ENCODE data around the gene PLD1.
"Not testable (repeated sequence)": the region's sequence is repeated elsewhere in the genome, so short reads cannot be mapped to it uniquely, and the experiment has no call there.

Gene PLD1

DNA sequence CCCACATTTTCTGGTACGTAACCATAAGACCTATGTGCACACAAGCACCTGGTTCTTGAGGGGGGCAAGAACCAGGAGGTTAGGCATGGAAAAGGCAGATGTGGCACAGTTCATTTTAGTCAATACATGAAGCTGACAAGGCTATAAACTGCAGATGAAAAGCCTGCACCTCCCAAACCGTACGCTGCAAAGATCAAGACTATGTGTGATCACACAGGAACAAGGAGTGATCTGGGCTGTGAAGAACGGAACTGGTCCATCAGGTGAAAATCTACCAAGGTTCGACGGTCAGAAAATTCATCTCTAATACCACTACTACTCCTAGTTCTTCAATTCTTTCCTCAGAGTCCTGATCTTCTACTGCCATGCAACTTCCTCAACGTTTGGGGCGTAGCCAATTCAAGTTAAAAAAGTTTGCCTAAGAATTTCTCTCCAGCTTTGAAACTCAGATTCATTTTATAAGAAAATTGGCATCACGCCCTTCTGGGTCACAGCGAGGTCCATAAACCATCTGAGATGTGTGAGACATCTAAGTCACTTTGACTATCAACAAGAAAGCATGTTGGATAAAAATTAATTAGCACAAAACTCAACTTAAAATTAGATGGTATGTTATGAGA is 41.9 kb downstream of the PLD1 start:
- FAIRE-seq = no peak

DNA sequence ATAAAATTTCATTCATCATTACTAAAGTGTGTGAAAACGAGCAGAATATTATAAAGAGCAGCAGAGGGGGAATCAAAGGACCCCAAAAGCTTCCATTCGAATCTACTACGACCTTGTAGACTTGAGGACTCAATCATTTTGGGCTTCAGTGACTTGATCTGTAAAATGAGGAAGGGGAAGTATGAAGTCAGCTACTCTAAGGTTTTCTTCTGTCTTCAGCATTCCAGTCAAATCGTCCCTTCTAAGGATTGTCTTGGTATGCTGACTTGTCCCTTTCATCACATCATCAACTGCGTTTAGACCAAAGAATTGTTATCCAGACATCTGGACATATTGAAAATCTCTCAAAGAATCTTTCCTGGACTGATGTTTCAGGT is 44.8 kb downstream of the PLD1 start:
- FAIRE-seq = no peak

DNA sequence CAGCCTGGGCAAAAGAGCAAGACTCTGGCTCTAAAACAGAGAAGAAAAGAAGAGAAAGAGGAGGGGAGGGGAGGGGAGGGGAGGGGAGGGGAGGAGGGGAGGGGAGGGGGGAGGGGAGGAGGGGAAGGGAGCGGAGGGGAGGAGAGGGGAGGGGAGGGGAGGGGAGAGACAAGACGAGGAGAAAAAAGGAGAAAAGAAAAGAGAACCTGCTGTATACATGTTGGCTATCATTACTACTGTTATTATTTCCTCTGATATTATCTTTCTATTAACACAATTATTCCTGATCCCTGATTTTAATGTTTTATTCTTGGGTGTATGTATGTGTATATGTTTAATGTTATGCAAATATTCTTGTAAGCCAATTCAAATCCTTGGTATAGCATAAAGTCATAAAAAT is 46.9 kb downstream of the PLD1 start:
- FAIRE-seq = no peak

DNA sequence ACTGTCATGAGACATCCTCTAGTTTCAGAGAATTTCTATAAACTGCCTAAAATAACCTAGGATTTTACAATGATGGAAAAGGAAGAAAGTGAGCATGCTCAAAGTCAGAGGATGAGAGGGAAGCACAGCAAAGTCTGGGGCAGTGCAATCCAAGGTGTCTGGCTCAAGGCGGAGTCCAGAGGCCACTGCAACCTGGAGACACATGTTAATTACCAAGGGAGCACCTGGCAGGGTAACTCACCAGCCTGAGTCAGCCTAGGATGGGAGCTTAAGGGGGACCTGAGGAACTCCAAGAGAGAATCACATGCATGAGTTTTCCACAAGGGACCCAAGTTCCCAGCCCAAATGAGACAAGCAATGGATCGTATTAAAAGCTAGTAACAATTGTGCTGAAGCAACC is 49.8 kb downstream of the PLD1 start:
- no peak for FAIRE-seq

DNA sequence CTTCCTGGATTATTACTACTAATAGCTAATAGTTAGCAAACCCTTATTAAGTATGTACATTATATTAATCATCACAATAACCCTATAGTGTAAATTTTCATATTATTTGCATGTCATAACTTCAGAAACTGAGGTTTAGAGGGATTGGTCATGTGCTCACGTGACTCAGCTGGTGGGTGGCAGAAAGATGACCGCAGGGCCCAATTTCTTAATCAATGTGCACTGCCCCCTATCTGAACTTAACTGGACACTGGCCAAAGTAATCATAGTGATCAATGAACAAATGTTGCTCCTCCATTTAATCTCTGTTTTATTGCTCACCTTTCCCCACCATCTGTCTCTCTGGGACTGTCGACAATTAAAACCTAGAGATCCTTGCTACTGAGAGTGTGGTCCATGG is 52.2 kb downstream of the PLD1 start:
- FAIRE-seq = no peak

DNA sequence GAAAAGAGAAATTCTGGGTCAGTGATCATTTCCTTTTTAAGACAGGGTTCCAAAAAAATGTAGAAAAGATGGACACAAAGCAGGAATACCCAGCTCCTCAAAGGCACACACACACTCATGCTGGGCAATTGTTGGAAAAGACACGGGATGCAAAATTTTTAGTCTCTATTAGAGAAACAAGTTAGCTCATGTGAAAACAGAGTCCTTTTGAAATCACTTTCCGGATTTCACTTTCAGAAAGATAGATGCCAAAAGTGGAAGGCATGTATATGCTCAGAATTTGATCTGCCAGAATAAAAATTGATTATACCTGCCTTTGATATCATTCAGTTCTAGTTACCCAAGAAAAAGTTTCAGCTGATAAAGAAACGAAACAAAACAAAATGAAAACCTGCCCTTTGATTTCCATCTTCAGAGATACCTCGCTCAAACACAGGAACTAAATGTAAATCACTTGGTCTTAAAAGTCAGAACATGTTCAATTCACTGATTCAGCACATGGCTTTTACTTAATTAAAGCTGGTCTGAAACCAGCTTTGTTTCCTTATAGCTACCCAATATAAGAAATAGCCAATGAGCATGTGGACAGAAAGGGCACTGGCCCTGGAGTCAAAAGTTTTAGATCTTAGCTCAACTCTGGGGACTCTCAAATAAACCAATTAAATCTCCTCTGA is 52.8 kb downstream of the PLD1 start:
- FAIRE-seq = no peak

DNA sequence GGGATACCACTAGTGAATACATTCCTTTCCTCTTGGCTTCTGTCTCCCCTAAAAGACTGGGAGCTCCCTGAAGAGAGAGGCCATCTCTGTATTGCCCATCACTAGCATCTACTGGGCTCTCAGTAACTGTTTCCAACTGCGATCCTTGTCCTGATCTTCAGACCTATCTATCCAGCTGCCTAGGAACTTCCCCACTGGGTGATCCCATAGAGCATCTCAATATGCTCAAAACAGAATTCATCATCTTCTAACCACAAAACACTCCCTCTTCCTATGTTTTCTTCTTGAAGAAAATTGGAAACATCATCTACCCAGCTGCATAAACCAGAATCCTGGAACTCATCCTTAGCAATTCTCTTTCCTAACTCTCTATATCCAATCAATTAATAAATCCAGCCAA is 54.6 kb downstream of the PLD1 start:
- FAIRE-seq = no peak

DNA sequence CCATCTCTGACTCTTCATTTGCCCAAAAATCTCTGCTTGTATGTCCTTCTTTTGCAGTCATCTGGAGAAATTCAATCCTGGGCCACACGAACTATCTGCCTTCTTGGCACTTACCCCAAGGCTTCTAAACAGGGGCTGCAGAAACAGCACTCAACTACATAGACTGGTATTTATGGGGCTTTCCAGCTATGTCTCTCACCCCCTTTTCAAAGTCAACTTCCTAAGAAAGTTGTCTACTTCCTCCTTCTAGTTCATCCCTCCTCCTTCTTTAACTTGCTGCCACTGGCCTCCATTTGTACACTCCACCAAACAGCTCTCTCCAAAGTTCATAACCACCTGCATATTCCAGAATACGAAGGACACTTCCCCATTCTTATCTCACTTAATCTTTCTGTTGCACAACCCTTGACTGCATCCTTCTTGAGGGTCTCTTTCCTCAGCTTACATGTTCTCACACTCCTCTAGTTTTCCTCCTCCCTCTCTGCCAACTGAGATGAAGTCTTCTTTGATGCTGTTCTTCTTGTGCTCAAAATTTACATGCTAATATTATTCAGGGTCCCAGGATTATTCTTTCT is 55.2 kb downstream of the PLD1 start:
- no peak for FAIRE-seq

DNA sequence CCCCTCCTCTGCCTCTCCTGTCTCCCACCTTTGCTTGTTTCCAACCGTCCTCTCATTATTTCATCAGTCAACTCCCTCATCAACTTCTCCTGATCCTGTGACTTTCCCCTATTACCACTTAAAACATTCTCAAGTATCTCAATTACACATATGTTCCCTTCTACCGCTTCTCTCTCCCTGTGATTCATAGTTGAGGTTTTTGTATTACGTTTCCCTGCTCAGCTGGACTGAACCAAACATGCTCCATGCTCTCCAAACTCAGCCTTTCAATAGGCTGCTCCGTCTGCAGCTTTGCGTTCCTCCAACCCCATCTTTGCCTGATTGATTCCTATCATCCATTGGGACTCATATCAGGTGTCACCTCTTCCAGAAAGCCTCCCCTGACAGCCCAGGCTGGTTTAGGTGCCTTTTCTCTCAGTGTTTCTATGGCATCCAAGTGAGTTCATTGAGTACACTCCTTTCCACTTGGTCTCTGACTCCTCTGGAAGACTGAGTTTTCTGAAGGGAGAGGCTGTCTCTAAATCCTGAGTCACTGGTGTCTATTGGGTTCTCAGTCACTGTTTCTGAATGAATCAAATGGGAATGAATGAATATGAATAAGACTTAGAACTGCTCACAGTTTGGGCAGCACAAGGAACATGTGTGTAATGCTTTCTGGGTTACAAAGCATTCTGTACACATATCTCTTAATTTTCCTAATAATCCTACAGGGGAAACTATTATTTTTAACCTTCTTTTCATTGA is 56.4 kb downstream of the PLD1 start:
- FAIRE-seq = no peak

DNA sequence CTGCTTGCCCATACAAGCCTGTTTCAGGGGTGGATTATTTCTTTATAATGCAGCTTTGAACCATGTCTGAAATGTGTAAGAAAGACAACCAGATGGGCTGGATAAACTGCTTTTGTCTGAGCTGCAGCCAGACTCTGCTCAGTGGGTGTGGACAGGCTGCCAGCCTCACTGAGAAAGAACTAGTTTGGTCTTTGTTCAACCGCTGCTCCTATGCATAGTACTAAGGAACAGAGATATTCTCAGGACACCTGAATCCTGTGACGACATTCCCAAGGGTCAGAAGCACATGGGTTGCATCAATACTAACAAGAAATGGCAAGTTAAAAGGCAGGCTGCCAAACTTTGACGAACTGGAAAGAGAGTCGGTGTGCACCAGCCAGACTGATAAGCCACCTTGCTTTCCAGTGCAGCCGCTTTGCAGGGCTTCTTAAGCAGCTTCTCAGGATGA is 57.2 kb downstream of the PLD1 start:
- FAIRE-seq = no peak

DNA sequence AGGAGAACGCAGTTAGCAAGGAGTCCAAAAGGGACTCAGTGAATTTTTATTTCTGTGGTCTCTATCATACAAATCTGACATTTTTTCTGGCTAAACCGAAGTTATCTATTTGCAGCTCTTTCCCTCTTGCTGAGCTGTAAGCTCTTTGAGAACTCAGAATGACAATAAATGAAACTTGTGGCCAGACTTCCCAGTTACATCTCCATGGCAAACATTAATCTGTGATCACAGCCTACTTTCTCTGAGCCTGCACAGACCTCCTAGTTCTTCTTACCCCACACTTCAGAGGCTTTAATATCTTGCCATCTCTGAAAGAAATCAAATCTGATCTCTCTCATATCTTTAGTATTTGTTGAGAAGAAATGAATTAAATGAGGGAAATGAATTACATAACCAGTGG is 58.0 kb downstream of the PLD1 start:
- no peak for FAIRE-seq

DNA sequence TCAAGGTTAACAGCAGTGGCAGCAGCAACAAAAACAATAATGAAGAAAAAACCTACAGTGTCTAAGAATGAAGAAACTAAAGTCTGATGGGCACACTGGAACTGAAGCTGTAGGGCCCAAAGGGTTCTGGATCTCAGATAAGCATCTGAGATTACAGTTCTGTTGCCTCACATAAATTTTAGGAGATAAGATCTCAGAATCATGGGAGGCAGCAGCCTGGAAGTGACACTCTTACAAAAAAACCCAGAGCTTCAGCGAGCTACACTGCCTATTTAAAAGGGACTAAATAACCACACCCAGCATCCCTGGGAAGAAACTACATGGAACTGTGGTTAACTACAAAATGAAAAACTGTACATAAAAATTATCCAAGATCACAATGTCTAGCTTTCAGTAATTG is 61.2 kb downstream of the PLD1 start:
- no peak for FAIRE-seq

DNA sequence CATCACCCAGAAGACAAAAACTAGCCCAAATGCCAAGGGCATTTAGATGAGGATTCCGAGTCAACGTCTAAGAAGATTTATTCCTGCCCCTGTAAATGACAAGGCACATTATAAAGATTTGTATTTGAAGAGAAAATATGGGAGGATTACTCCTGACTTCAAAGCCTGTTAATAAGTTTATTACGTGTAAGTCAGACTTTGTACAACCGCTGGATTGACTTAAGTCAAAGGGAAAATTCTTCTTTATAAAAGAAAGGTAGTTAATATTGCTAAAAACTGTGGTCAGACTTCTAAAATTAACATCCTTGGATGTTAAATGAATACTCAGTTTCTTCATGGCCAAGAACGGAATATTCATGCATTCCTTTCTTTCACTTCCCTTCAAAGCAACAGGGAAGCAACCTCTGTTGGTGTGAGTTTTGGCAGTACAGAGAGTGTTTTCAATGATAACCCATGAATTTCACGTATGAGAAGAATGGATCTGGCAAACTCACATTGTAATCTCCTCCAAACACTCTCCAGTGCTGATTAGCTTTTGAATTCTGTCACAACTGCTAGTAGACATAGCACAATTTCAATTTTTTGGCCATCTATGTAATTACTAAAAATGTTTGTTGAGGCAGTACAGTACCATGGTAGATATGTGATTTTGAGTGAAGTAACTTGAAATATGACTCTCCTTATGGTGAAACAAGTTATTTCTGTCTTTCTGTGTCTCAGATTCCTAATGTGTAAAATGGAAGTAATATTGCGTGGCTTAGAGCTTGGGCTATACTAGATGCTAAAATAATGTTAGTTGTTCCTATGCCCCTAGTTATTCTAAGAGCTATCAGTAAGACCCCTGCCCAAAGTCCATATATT is 62.0 kb downstream of the PLD1 start:
- FAIRE-seq = no peak

DNA sequence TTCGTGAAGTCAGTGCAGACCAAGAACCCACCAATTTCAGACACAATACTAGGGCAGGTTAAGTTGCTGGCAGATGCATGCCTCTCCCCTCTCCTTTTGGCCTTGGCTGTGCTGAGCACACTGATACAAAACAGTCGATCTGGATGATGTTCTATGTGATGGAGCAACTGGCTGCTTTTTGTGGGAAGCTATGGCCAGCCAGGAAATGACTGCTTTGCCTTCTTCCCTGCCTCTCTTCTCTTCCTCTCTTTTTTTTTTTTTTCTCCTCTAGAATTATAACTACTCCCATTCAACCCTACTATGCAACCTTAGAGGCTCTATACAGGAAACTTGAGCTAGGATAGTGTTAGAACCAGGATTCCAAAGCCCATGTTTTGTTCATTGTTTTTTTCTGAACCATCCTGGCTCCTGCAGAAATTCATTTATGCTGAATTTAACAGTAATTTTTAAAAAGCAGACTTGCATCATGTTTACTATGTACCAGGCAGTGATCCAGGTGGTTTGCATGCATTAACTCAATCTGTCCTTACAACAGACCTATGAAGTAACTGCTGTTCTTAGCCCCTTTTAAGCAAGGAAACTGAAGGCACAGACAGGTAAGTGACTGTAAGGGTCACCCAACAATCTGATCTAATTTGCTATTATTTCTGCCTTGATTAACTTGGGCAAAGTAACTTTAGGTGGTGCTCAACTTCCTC is 62.9 kb downstream of the PLD1 start:
- FAIRE-seq = no peak

DNA sequence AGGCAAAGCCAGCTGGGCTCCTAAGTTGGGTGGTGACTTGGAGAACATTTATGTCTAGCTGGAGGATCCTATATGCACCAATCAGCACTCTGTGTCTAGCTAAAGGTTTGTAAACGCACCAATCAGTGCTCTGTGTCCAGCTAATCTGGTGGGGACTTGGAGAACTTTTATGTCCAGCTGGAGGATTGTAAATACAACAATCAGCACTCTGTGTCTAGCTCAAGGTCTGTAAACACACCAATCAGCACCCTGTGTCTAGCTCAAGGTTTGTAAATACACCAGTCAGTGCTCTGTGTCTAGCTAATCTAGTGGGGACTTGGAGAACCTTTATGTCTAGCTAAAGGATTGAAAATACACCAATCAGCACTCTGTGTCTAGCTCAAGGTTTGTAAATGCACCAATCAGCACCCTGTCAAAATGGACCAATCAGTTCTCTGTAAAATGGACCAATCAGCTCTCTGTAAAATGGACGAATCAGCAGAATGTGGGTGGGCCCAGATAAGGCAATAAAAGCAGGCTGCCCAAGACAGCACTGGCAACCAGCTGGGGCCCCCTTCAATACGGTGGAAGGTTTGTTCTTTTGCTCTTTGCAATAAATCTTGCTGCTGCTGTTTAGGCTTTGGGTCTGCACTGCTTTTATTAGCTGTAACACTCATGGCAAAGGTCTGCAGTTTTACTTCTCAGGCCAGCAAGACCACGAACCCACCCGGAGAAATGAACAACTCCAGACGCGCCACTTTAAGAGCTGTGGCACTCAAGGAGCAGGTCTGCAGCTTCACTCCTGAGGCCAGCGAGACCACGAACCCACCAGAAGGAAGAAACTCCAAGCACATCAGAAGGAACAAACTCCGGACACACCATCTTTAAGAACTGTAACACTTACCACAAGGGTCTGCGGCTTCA is 63.7 kb downstream of the PLD1 start:
- FAIRE-seq = not testable (repeated sequence)

DNA sequence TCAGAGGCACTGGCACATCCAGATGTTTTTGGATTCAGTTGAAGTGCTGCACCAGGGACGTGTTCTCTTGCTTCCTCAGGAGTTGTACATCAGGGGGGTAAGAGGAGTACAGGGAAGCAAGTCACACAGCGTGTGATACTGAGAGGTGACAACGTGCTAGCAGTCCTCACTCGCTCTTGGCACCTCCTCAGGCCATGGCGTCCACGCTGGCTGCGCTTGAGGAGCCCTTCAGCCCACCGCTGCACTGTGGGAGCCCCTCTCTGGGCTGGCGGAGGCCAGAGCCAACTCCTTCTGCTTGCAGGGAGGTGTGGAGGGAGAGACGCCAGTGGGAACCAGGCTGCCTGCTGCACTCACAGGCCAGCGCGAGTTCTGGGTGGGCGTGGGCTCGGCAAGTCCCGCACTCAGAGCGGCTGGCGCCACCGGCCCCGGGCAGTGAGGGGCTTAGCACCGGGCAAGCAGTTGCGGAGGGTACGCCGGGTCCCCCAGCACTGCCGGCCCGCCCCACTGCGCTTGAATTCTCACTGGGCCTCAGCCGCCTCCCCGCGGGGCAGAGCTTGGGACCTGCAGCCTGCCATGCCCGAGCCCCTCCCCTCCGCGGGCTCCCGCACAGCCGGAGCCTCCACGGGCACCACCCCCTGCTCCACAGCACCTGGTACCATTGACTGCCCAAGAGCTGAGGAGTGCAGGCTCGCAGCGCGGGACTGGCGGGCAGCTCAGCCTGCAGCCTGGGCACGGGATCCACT is 64.5 kb downstream of the PLD1 start:
- no peak for FAIRE-seq

DNA sequence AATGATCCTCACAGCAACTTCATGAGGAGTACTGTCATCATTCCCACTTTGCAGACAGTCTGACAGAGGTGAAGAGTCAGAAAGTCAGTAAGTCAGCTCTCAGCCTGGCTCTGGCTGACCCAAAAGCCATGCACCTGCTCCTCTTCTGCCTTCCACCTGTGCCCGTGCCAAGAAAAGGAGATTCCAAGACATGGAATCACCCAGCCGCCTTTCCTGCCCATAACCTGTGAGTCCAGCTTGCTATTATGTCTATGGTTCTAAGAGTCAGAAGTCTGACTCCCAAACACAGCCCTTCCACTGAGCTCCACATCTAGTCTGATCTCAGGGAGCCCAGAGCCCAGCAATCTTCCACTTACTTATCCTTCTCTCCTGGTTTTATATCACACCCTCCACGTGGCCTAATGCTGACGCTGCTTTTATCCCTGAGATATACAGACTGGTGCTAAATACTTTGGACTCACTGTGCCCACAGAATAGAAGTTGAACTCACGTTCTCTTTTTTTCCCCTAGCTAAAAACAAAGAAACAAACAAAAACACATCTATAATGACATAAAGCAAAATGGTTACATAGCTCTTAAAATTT is 66.0 kb downstream of the PLD1 start:
- FAIRE-seq = no peak

DNA sequence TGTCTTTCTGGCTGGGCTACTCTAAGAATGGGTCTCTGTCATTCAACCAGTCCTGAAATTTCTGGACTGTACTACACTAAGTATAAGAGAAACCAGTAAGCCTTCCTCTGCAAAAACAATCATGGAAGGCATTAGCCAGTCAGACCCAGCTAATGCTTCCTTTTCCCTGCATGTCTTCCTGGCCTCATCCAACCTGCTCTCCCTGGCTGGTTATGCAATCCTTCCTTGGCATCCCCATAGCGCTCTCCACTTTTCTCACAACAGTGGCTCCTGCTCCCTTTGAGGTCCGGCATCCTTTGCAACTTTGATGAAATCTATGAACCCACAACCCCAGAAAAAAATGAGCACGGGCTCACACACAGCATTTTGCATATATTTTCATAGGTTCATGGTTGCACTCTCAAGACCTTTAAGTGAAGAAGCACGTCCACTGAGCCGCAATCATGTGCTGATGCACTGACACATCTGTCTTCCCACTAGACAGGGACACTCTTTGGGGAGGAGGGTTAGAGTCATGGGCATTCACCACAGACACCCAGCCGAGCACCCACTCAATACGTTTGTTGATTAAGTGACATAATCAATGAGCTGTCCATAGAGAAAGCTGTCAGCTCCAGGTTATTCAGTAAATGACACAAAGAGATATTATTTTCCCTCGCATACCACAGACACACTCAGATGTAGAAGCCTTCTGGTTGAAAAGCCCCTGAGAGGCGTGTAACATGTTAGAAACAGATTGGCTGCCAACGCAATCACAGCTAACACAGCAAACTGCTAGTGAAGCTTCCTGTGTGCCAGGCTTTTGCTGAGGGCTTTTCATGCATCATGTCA is 66.7 kb downstream of the PLD1 start:
- no peak for FAIRE-seq

DNA sequence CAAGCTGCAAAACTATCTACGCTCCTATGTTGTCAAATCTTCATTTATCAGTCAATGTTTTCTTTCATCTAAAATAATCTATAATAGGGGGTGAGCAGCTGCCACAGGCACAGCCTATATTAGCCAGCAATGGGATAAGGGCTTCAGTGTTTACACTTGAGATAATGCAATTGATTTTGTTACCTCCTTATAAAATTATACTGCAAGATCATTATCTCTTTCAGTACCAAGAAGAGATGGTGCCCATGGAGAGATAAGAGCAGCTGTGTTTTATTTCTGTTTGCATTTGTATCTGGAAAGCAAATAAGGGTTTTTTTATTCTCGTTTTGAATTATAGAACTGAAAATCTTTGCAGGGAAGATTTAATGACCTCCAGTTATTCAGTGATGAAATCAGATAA is 68.9 kb downstream of the PLD1 start:
- no peak for FAIRE-seq

Data from TTC549 (cell line).